Muscle of back (tissue), 13 donors: ENCODE measurements around the gene SPATA2L. TPM values are rescaled to one million over a fixed set of nuclear protein-coding genes. Genes with fewer than 3 reads are reported as not detected.

Experiments used
- DNase-seq, 3 donors: peaks; one replicate each; pipeline versions ENCODE4 v3.0.0 to v3.0.0-alpha.2; 2013
- long read RNA-seq, 9 donors: transcript quantifications; one replicate each; lab custom pipeline, GENCODE V29; 2026
- polyA plus RNA-seq, 10 donors: library from polyadenylated mRNA; unstranded; fragments of 120-200 nt; gene quantifications; one replicate each; pipeline ENCODE4 v1.2.1, GENCODE V29; 2013; ENCODE audit not compliant: insufficient read length in 10 of 10

The SPATA2L gene
- polyA plus RNA-seq = 1 to 10 TPM in 9 of 10 donors, under 1 TPM in 1; 1.00 to 3.5 (median 2.1) TPM
- long read RNA-seq, donor 1, partial matches to known transcripts = 0 of 1 reads
- long read RNA-seq, donor 1, other reads (novel, unspliced or antisense) = 0 of 1 reads
- long read RNA-seq, donor 2, partial matches to known transcripts = 16 of 16 reads
- long read RNA-seq, donor 2, other reads (novel, unspliced or antisense) = 0 of 16 reads
- long read RNA-seq, donor 3 = 0 reads
- long read RNA-seq, donor 4, partial matches to known transcripts = 0 of 1 reads
- long read RNA-seq, donor 4, other reads (novel, unspliced or antisense) = 0 of 1 reads
- long read RNA-seq, donor 5, partial matches to known transcripts = 0 of 1 reads
- long read RNA-seq, donor 5, other reads (novel, unspliced or antisense) = 0 of 1 reads
- long read RNA-seq, donor 6, partial matches to known transcripts = 0 of 2 reads
- long read RNA-seq, donor 6, other reads (novel, unspliced or antisense) = 0 of 2 reads
- long read RNA-seq, donor 7, partial matches to known transcripts = 0 of 2 reads
- long read RNA-seq, donor 7, other reads (novel, unspliced or antisense) = 0 of 2 reads
- long read RNA-seq, donor 8 = 0 reads
- long read RNA-seq, donor 9 = 0 reads

GRCh38 chr16:89701425-89702406 is at the start of gene SPATA2L:
TSS of gene SPATA2L (minus strand) at chr16:89701705. CDS start at chr16:89701232, 473 bp downstream.
- DNase-seq = peak; percentile 61 to 88 (median 85)

- peak in 1 of 3 donors; percentile 22 for DNase-seq
Observed at GRCh38 chr16:89749637-89750036, 48.1 kb upstream of the SPATA2L start.

GRCh38 chr16:89748921-89749320 is 47.4 kb upstream of the SPATA2L start:
- no peak for DNase-seq

- no peak for DNase-seq
Observed at GRCh38 chr16:89748076-89748475, 46.6 kb upstream of the SPATA2L start.

GRCh38 chr16:89746043-89746442 is 44.5 kb upstream of the SPATA2L start:
- DNase-seq = no peak

- DNase-seq = no peak
Observed at GRCh38 chr16:89744813-89745212, 43.3 kb upstream of the SPATA2L start.

GRCh38 chr16:89742948-89743347 is 41.4 kb upstream of the SPATA2L start:
- DNase-seq = no peak

GRCh38 chr16:89741342-89742014 is 40.0 kb upstream of the SPATA2L start:
- DNase-seq = no peak

GRCh38 chr16:89739383-89739782 is 37.9 kb upstream of the SPATA2L start:
- no peak for DNase-seq

GRCh38 chr16:89738538-89739317 is 37.2 kb upstream of the SPATA2L start:
- DNase-seq = no peak

- DNase-seq = no peak
Observed at GRCh38 chr16:89738072-89738377, 36.5 kb upstream of the SPATA2L start.

- DNase-seq = no peak
Observed at GRCh38 chr16:89737341-89738071, 36.0 kb upstream of the SPATA2L start.

- no peak for DNase-seq
Observed at GRCh38 chr16:89736554-89736953, 35.0 kb upstream of the SPATA2L start.

- no peak for DNase-seq
Observed at GRCh38 chr16:89733792-89734191, 32.3 kb upstream of the SPATA2L start.

- DNase-seq = no peak
Observed at GRCh38 chr16:89733322-89733721, 31.8 kb upstream of the SPATA2L start.

- no peak for DNase-seq
Observed at GRCh38 chr16:89732918-89733242, 31.4 kb upstream of the SPATA2L start.

- DNase-seq = no peak
Observed at GRCh38 chr16:89732142-89732917, 30.8 kb upstream of the SPATA2L start.

GRCh38 chr16:89730610-89731234 is 29.2 kb upstream of the SPATA2L start:
- DNase-seq = no peak
